Measurements from ENCODE around the gene CPT1B. TPM values are rescaled to one million over a fixed set of nuclear protein-coding genes. Genes with fewer than 3 reads are reported as not detected.

Gene CPT1B
- polyA plus RNA-seq, 3 donors = 9.0 to 9.7 (median 9.1) TPM

- DNase-seq (ENCODE audit: low read depth in 3 of 3, low spot score in 2 of 3) = no peak
Measured at GRCh38 chr22:50571264-50572175, 6.7 kb downstream of the CPT1B start.

- no peak for DNase-seq (ENCODE audit: low read depth in 3 of 3, low spot score in 2 of 3)
Measured at GRCh38 chr22:50570861-50571260, 7.4 kb downstream of the CPT1B start.

GRCh38 chr22:50569896-50570535 is 8.2 kb downstream of the CPT1B start:
- DNase-seq (ENCODE audit: low read depth in 3 of 3, low spot score in 2 of 3) = no peak

GRCh38 chr22:50569041-50569459 is 9.2 kb downstream of the CPT1B start:
- no peak for DNase-seq (ENCODE audit: low read depth in 3 of 3, low spot score in 2 of 3)

- DNase-seq (ENCODE audit: low read depth in 3 of 3, low spot score in 2 of 3) = no peak
Measured at GRCh38 chr22:50568626-50569025, 9.6 kb downstream of the CPT1B start.

- DNase-seq (ENCODE audit: low read depth in 3 of 3, low spot score in 2 of 3) = no peak
Measured at GRCh38 chr22:50567721-50568252, 10.4 kb downstream of the CPT1B start.

GRCh38 chr22:50564289-50564688 is 13.9 kb downstream of the CPT1B start:
- no peak for DNase-seq (ENCODE audit: low read depth in 3 of 3, low spot score in 2 of 3)

- no peak for DNase-seq (ENCODE audit: low read depth in 3 of 3, low spot score in 2 of 3)
Measured at GRCh38 chr22:50563413-50564160, 14.6 kb downstream of the CPT1B start.

- DNase-seq (ENCODE audit: low read depth in 3 of 3, low spot score in 2 of 3) = peak; percentile 75 to 91 (median 81)
Measured at GRCh38 chr22:50562523-50563412, 15.5 kb downstream of the CPT1B start, which contains the start of gene SYCE3. Gene SYCE3 (minus strand): TSS chr22:50562919. CDS start chr22:50556405, 6,514 bp downstream.

GRCh38 chr22:50561401-50562358 is 16.5 kb downstream of the CPT1B start:
- DNase-seq (ENCODE audit: low read depth in 3 of 3, low spot score in 2 of 3) = no peak

- DNase-seq (ENCODE audit: low read depth in 3 of 3, low spot score in 2 of 3) = no peak
Measured at GRCh38 chr22:50560034-50560433, 18.2 kb downstream of the CPT1B start.

GRCh38 chr22:50556703-50557102 is 21.5 kb downstream of the CPT1B start:
- no peak for DNase-seq (ENCODE audit: low read depth in 3 of 3, low spot score in 2 of 3)

GRCh38 chr22:50553310-50553709 is 24.9 kb downstream of the CPT1B start:
- no peak for DNase-seq (ENCODE audit: low read depth in 3 of 3, low spot score in 2 of 3)

- DNase-seq (ENCODE audit: low read depth in 3 of 3, low spot score in 2 of 3) = no peak
Measured at GRCh38 chr22:50551160-50551752, 27.0 kb downstream of the CPT1B start.

GRCh38 chr22:50550395-50550794 is 27.8 kb downstream of the CPT1B start:
- DNase-seq (ENCODE audit: low read depth in 3 of 3, low spot score in 2 of 3) = no peak

GRCh38 chr22:50548921-50549790 is 29.1 kb downstream of the CPT1B start:
- DNase-seq (ENCODE audit: low read depth in 3 of 3, low spot score in 2 of 3) = no peak
